OCI-LY3 (cell line): ENCODE results near the gene RNGTT.

ENCODE experiments used
- CTCF ChIP-seq: fragments of 200-600, 300-600 bp; sonication (generic); IDR thresholded peaks from 2 replicates; pipeline ENCODE4 v1.5.1; 2014; ENCODE audit warnings: antibody characterized with exemption, low read length, low read depth
- EZH2phosphoT487 ChIP-seq: fragments of 200-600 bp; shearing (Covaris generic); IDR thresholded peaks from 2 replicates; pipeline ENCODE4 v1.6.1; 2018; ENCODE audit warnings: antibody characterized with exemption, mixed run types, low read depth

GRCh38 chr6:88760091-88760490 lies 203.3 kb downstream of the RNGTT start:
- TF ChIP-seq CTCF (no peak), EZH2phosphoT487 (no peak)
